SK-N-SH (cell line): ENCODE data around the gene FYN.

ENCODE experiments used
- POLR2AphosphoS5 ChIP-seq: IDR thresholded peaks from 2 replicates; pipeline ENCODE4 v1.6.1; 2012; ENCODE audit warnings: low read depth, low read length
- RAD21 ChIP-seq: IDR thresholded peaks from 2 replicates; pipeline ENCODE4 v1.6.1; 2012; ENCODE audit warnings: mild to moderate bottlenecking, low read length

DNA sequence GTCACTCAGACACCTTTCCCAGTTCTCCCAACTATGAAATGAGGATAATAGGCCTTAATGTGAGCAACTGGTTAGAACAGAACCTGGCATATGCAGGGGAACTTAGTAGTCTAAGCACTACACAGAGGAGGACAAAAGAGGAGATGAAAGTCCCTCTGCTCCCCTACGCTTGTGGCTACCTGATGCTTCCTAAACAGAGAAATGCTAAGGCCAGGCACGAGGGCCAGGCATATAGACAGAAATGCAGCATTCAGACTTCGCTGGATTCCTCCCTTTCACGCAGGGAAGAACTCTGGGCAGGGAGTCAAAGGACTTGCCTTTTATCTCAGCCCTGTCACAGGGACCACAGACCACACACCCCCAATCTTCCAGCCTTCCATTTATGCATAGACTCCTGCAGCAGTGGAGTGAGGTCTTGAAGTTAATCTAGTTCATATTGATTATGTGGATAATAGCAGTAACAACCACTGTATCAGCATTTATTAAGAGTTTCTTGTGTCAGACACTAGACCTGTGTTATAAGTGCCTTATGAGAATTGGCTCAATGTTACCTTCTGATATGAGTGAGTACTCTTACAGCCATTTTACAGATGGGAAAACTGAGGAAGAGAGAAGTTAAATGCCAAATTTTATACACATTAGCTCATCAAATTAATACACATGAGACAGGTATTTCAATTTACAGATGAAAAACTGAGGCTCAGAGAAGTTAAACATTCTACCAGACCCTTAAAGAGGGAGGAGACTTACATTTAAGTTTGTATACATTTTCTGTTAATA is 240.6 kb downstream of the FYN start:
- no peak for TF ChIP-seq RAD21
- TF ChIP-seq POLR2AphosphoS5: no peak
